ENCODE measurements around the gene ZNF783.
A peak's percentile ranks its signal among the peaks of the same experiment; 100 is the strongest.

The ZNF783 gene

GRCh38 chr7:149261829-149262617 lies at the start of gene ZNF783:
TSS of gene ZNF783 (plus strand) at chr7:149262196. CDS start at chr7:149262334, 138 bp downstream.
- DNase-seq (ENCODE audit: extremely low read depth, insufficient read length): peak; percentile 93
- Histone ChIP-seq H3K4me3 (replicated peaks; ENCODE audit: low read depth, low read length) (peak within 1 kb of the TSS; percentile 63), H3K36me3 (ENCODE audit: control insufficient read depth, insufficient read depth, low read length) (peaks cover 8% of the 10 kb centered on the region), H3K27me3 (replicated peaks; ENCODE audit: control insufficient read depth, insufficient read depth, low read length) (no peaks in the 10 kb centered on the region)
- peak; percentile 44 for TF ChIP-seq CTCF (IDR thresholded peaks at IDR 0.05; ENCODE audit: insufficient read depth, low read length, poor library complexity, severe bottlenecking)

- peaks cover 38% of the 10 kb centered on the region for H3K36me3 ChIP-seq (ENCODE audit: control insufficient read depth, insufficient read depth, low read length)
- no peak for DNase-seq (ENCODE audit: extremely low read depth, insufficient read length)
These were observed 47.8 kb upstream of the ZNF783 start for GRCh38 chr7:149214020-149214720.

GRCh38 chr7:149216402-149216801 lies 45.6 kb upstream of the ZNF783 start:
- H3K36me3 ChIP-seq (ENCODE audit: control insufficient read depth, insufficient read depth, low read length): peaks cover 33% of the 10 kb centered on the region

More at GRCh38 chr7:149214020-149214720, 47.8 kb upstream of the ZNF783 start:
- no peak for TF ChIP-seq CTCF (IDR thresholded peaks at IDR 0.05; ENCODE audit: insufficient read depth, low read length, poor library complexity, severe bottlenecking)
- Histone ChIP-seq H3K4me3 (replicated peaks; ENCODE audit: low read depth, low read length) (no peak overlapping the region), H3K27me3 (replicated peaks; ENCODE audit: control insufficient read depth, insufficient read depth, low read length) (no peaks in the 10 kb centered on the region)

GRCh38 chr7:149217570-149217969 lies 44.4 kb upstream of the ZNF783 start:
- TF ChIP-seq CTCF (IDR thresholded peaks at IDR 0.05; ENCODE audit: insufficient read depth, low read length, poor library complexity, severe bottlenecking): no peak
- Histone ChIP-seq H3K4me3 (replicated peaks; ENCODE audit: low read depth, low read length) (no peak overlapping the region), H3K36me3 (ENCODE audit: control insufficient read depth, insufficient read depth, low read length) (peaks cover 32% of the 10 kb centered on the region), H3K27me3 (replicated peaks; ENCODE audit: control insufficient read depth, insufficient read depth, low read length) (no peaks in the 10 kb centered on the region)
- no peak for DNase-seq (ENCODE audit: extremely low read depth, insufficient read length)

More at GRCh38 chr7:149216402-149216801, 45.6 kb upstream of the ZNF783 start:
- H3K4me3 ChIP-seq (replicated peaks; ENCODE audit: low read depth, low read length): no peak overlapping the region
- no peak for TF ChIP-seq CTCF (IDR thresholded peaks at IDR 0.05; ENCODE audit: insufficient read depth, low read length, poor library complexity, severe bottlenecking)
- H3K27me3 ChIP-seq (replicated peaks; ENCODE audit: control insufficient read depth, insufficient read depth, low read length): no peaks in the 10 kb centered on the region
- DNase-seq (ENCODE audit: extremely low read depth, insufficient read length): no peak

- no peaks in the 10 kb centered on the region for H3K27me3 ChIP-seq (replicated peaks; ENCODE audit: control insufficient read depth, insufficient read depth, low read length)
- H3K36me3 ChIP-seq (ENCODE audit: control insufficient read depth, insufficient read depth, low read length): peaks cover 26% of the 10 kb centered on the region
- H3K4me3 ChIP-seq (replicated peaks; ENCODE audit: low read depth, low read length): no peak overlapping the region
- no peak for TF ChIP-seq CTCF (IDR thresholded peaks at IDR 0.05; ENCODE audit: insufficient read depth, low read length, poor library complexity, severe bottlenecking)
- no peak for DNase-seq (ENCODE audit: extremely low read depth, insufficient read length)
These were observed 43.3 kb upstream of the ZNF783 start for GRCh38 chr7:149218469-149219420.
